Mesodermal cell (in vitro differentiated cells): ENCODE measurements around the gene GGT5. TPM values are rescaled to one million over a fixed set of nuclear protein-coding genes. Genes with fewer than 3 reads are reported as not detected.
A peak's percentile ranks its signal among the peaks of the same experiment; 100 is the strongest.
"Not testable (repeated sequence)": the region's sequence is repeated elsewhere in the genome, so short reads cannot be mapped to it uniquely, and the experiment has no call there.

ENCODE experiments used
- H3K27ac ChIP-seq: 2 replicates; pipeline ENCODE4 v1.7.0; 2013; ENCODE audit warnings: mild to moderate bottlenecking, low read depth, low read length, moderate library complexity; ENCODE audit not compliant: severe bottlenecking
- H3K36me3 ChIP-seq: 2 replicates; pipeline ENCODE4 v1.7.1; 2013; ENCODE audit warnings: mild to moderate bottlenecking, low read length, moderate library complexity; ENCODE audit not compliant: control insufficient read depth, insufficient read depth
- H3K4me1 ChIP-seq: one replicate; pipeline ENCODE4 v1.7.1; 2013; ENCODE audit warnings: mild to moderate bottlenecking, low read length; ENCODE audit not compliant: insufficient read depth, control insufficient read depth, poor library complexity, severe bottlenecking
- H3K4me3 ChIP-seq: 2 replicates; pipeline ENCODE4 v1.7.0; 2013; ENCODE audit warnings: low read length, control low read depth, mild to moderate bottlenecking; ENCODE audit not compliant: insufficient read depth, poor library complexity, severe bottlenecking; ENCODE audit errors: extremely low read depth
- H3K9me3 ChIP-seq: 2 replicates; pipeline ENCODE4 v1.7.1; 2013; ENCODE audit warnings: mild to moderate bottlenecking, low read length, moderate library complexity; ENCODE audit not compliant: control insufficient read depth
- WGBS, 2 experiments: methylation state at CpG; one replicate each; pipeline ENCODE4 v1.1.5; 2013; ENCODE audit warnings: missing lambda C conversion rate in 2 of 2; ENCODE audit not compliant: insufficient coverage in 2 of 2; 5-methylcytosine and 5-hydroxymethylcytosine counted together
- polyA plus RNA-seq, 2 experiments: library from polyadenylated mRNA; stranded (reverse); fragments of 50-300 nt; gene quantifications; one replicate each; pipeline ENCODE4 v1.2.3, GENCODE V29; 2013

Gene GGT5
- 8.8 TPM for polyA plus RNA-seq (2013, experiment 1 of 2)
- polyA plus RNA-seq (2013, experiment 2 of 2) = 7.4 TPM

GRCh38 chr22:24245030-24245431, at the start of gene GGT5:
Gene GGT5, minus strand, starts transcription at chr22:24245082. Its CDS starts 357 bp downstream, at chr22:24244725.
- not testable (repeated sequence) for H3K4me3 ChIP-seq, H3K36me3 ChIP-seq, H3K9me3 ChIP-seq
- 78 to 81% methylated on average over 4 to 7 of the region's 12 CpGs for WGBS, 2 experiments
- H3K4me1 ChIP-seq = peaks cover 36% of the 10 kb centered on the region
- H3K27ac ChIP-seq = peak within 1 kb of the TSS; percentile 64

- not testable (repeated sequence) for H3K4me3 ChIP-seq, H3K27ac ChIP-seq, H3K9me3 ChIP-seq, H3K36me3 ChIP-seq
- H3K4me1 ChIP-seq = peaks cover 26% of the 10 kb centered on the region
- WGBS, 2 experiments = no CpG with 5 or more reads among the region's 3 CpGs
Measured at GRCh38 chr22:24292202-24292830, 47.4 kb upstream of the GGT5 start.

- Histone ChIP-seq H3K4me3 (no peak overlapping the region), H3K27ac (no peak overlapping the region), H3K9me3 (no peaks in the 10 kb centered on the region), H3K4me1 (peaks cover 28% of the 10 kb centered on the region), H3K36me3 (peaks cover 3% of the 10 kb centered on the region)
- 96 to 100% methylated on average over 2 of the region's 3 CpGs for WGBS, 2 experiments
Measured at GRCh38 chr22:24291515-24292201, 46.8 kb upstream of the GGT5 start.

GRCh38 chr22:24290459-24290858, 45.6 kb upstream of the GGT5 start:
- Histone ChIP-seq H3K27ac (no peak overlapping the region), H3K4me3 (no peak overlapping the region)

GRCh38 chr22:24289741-24290163, 44.9 kb upstream of the GGT5 start:
- H3K4me1 ChIP-seq = peaks cover 44% of the 10 kb centered on the region
- 73 to 89% methylated on average over 3 of the region's 4 CpGs for WGBS, 2 experiments
- H3K9me3 ChIP-seq = no peaks in the 10 kb centered on the region
- H3K36me3 ChIP-seq = peaks cover 5% of the 10 kb centered on the region
- no peak overlapping the region for H3K4me3 ChIP-seq
- peak overlapping the region; percentile 67 for H3K27ac ChIP-seq

More at GRCh38 chr22:24290459-24290858, 45.6 kb upstream of the GGT5 start:
- Histone ChIP-seq H3K9me3 (no peaks in the 10 kb centered on the region), H3K4me1 (peaks cover 37% of the 10 kb centered on the region), H3K36me3 (peaks cover 5% of the 10 kb centered on the region)

- Histone ChIP-seq H3K4me1 (peaks cover 46% of the 10 kb centered on the region), H3K36me3 (peaks cover 5% of the 10 kb centered on the region), H3K9me3 (no peaks in the 10 kb centered on the region), H3K27ac (peak overlapping the region; percentile 67), H3K4me3 (no peak overlapping the region)
- 47 to 52% methylated on average over 3 of the region's 4 CpGs for WGBS, 2 experiments
Measured at GRCh38 chr22:24289114-24289513, 44.2 kb upstream of the GGT5 start.

GRCh38 chr22:24287801-24288200, 42.9 kb upstream of the GGT5 start:
- 83 to 94% methylated on average over 1 to 2 of the region's 6 CpGs for WGBS, 2 experiments
- H3K9me3 ChIP-seq, H3K4me3 ChIP-seq, H3K27ac ChIP-seq, H3K36me3 ChIP-seq: not testable (repeated sequence)
- H3K4me1 ChIP-seq = peaks cover 50% of the 10 kb centered on the region

GRCh38 chr22:24287212-24287611, 42.3 kb upstream of the GGT5 start:
- not testable (repeated sequence) for H3K9me3 ChIP-seq, H3K36me3 ChIP-seq, H3K27ac ChIP-seq, H3K4me3 ChIP-seq
- no CpG with 5 or more reads among the region's 9 CpGs for WGBS, 2 experiments
- peaks cover 50% of the 10 kb centered on the region for H3K4me1 ChIP-seq

- Histone ChIP-seq H3K4me1 (peaks cover 45% of the 10 kb centered on the region), H3K9me3 (no peaks in the 10 kb centered on the region), H3K27ac (peak overlapping the region; percentile 76), H3K4me3 (no peak overlapping the region), H3K36me3 (peaks cover 10% of the 10 kb centered on the region)
- 0 to 80% methylated on average over 1 of the region's 4 CpGs for WGBS, 2 experiments
Measured at GRCh38 chr22:24285245-24285644, 40.4 kb upstream of the GGT5 start.

GRCh38 chr22:24284747-24285203, 39.9 kb upstream of the GGT5 start:
- no peaks in the 10 kb centered on the region for H3K9me3 ChIP-seq
- peak overlapping the region; percentile 76 for H3K27ac ChIP-seq
- WGBS, 2 experiments = 55 to 68% methylated on average over 2 of the region's 2 CpGs
- H3K4me1 ChIP-seq = peaks cover 41% of the 10 kb centered on the region
- H3K36me3 ChIP-seq = peaks cover 10% of the 10 kb centered on the region
- H3K4me3 ChIP-seq = no peak overlapping the region

GRCh38 chr22:24282401-24282800, 37.5 kb upstream of the GGT5 start:
- Histone ChIP-seq H3K36me3 (peaks cover 14% of the 10 kb centered on the region), H3K4me3 (no peak overlapping the region), H3K27ac (no peak overlapping the region), H3K9me3 (no peaks in the 10 kb centered on the region), H3K4me1 (peaks cover 30% of the 10 kb centered on the region)
- 83 to 100% methylated on average over 1 of the region's 2 CpGs for WGBS, 2 experiments
